H1 (cell line): ENCODE data around the gene COL5A1. TPM values are rescaled to one million over a fixed set of nuclear protein-coding genes. Genes with fewer than 3 reads are reported as not detected.

ENCODE experiments used
- CTCF ChIA-PET: fragments of 300-600 bp; sonication (Branson Sonifier 250); formaldehyde crosslinking; loops from one replicate; lab custom pipeline; 2021; ENCODE audit not compliant: partially characterized antibody; lab: Charles Lee
- POLR2A ChIA-PET: fragments of 300-600 bp; sonication (Branson Sonifier 250); formaldehyde crosslinking; loops from one replicate; lab custom pipeline; 2021; ENCODE audit warnings: inconsistent platforms; ENCODE audit not compliant: partially characterized antibody; lab: Charles Lee
- DNase-seq, 2 experiments: peaks; one replicate each; pipeline versions ENCODE4 v3.0.0 to v3.0.0-alpha.2; 2010 to 2022; ENCODE audit warnings: low spot score in 2 of 2, low read depth in 1 of 2, mixed read lengths in 1 of 2
- FAIRE-seq: peaks from 2 replicates; lab custom pipeline; 2011; peaks lifted over from hg19 to GRCh38; lab: Jason Lieb, UNC
- H2AFZ ChIP-seq: 2 replicates; pipeline ENCODE4 v1.8.1; 2012; ENCODE audit warnings: low read length, inconsistent platforms
- H2AK5ac ChIP-seq: 2 replicates; pipeline ENCODE4 v1.6.1; 2013; ENCODE audit warnings: low read depth, low read length
- H2BK120ac ChIP-seq: replicated peaks from 2 replicates; pipeline ENCODE3; 2013; ENCODE audit warnings: low read depth, low read length, inconsistent platforms
- H2BK12ac ChIP-seq: 2 replicates; pipeline ENCODE4 v1.6.1; 2013; ENCODE audit warnings: low read depth, low read length
- H2BK15ac ChIP-seq: 2 replicates; pipeline ENCODE4 v1.6.1; 2013; ENCODE audit warnings: low read length
- H2BK20ac ChIP-seq: 2 replicates; pipeline ENCODE4 v1.6.1; 2013; ENCODE audit warnings: low read length
- H2BK5ac ChIP-seq: 2 replicates; pipeline ENCODE4 v1.6.1; 2013; ENCODE audit warnings: low read depth, low read length
- H3K14ac ChIP-seq: 2 replicates; pipeline ENCODE4 v1.6.1; 2013; ENCODE audit warnings: inconsistent platforms; ENCODE audit not compliant: insufficient read length
- H3K18ac ChIP-seq: 2 replicates; pipeline ENCODE4 v1.6.1; 2013; ENCODE audit warnings: low read length; ENCODE audit errors: extremely low read depth
- H3K23ac ChIP-seq: 2 replicates; pipeline ENCODE4 v1.6.1; 2013; ENCODE audit warnings: inconsistent platforms; ENCODE audit not compliant: insufficient read length
- H3K23me2 ChIP-seq: 2 replicates; pipeline ENCODE4 v1.6.1; 2013; ENCODE audit warnings: low read depth, low read length
- H3K27ac ChIP-seq: 2 replicates; pipeline ENCODE4 v1.6.1; 2011; ENCODE audit warnings: low read depth, low read length, inconsistent platforms
- H3K27me3 ChIP-seq, 4 experiments: replicated peaks in 1 of 4; 1 replicate in 1 of 4; 2 replicates in 3 of 4; pipeline versions ENCODE4 v1.6.1 to v1.8.1; 2011 to 2013; ENCODE audit warnings: low read length in 3 of 4, mild to moderate bottlenecking in 3 of 4, inconsistent platforms in 2 of 4, mixed read lengths in 2 of 4, moderate library complexity in 1 of 4; ENCODE audit not compliant: control insufficient read depth in 3 of 4, insufficient read depth in 3 of 4; ENCODE audit errors: extremely low read depth in 1 of 4
- H3K36me3 ChIP-seq, 4 experiments: 2 replicates each; pipeline versions ENCODE4 v1.6.1 to v1.8.1; 2011 to 2013; ENCODE audit warnings: mild to moderate bottlenecking in 4 of 4, low read length in 3 of 4, moderate library complexity in 2 of 4, control low read depth in 1 of 4, inconsistent platforms in 1 of 4; ENCODE audit not compliant: insufficient read depth in 4 of 4, control insufficient read depth in 2 of 4
- H3K4ac ChIP-seq: replicated peaks from 2 replicates; pipeline ENCODE3; 2013; ENCODE audit warnings: low read length, low read depth, mixed read lengths, inconsistent platforms; ENCODE audit not compliant: insufficient read length
- H3K4me1 ChIP-seq, 4 experiments: replicated peaks in 1 of 4; 1 replicate in 1 of 4; 2 replicates in 3 of 4; pipeline versions ENCODE4 v1.6.1 to v1.8.1; 2011 to 2013; ENCODE audit warnings: low read length in 3 of 4, inconsistent platforms in 2 of 4, mixed read lengths in 1 of 4; ENCODE audit not compliant: insufficient read depth in 4 of 4, control insufficient read depth in 3 of 4
- H3K4me2 ChIP-seq, 2 experiments: 2 replicates each; pipeline versions ENCODE4 v1.6.1 to v1.8.1; 2011 to 2013; ENCODE audit warnings: low read depth in 2 of 2, low read length in 2 of 2, control low read depth in 1 of 2, inconsistent platforms in 1 of 2, mild to moderate bottlenecking in 1 of 2; ENCODE audit not compliant: insufficient read depth in 1 of 2
- H3K4me3 ChIP-seq, 4 experiments: fragments of 200-600, 300-600 bp in 1 of 4; sonication (generic), shearing (Covaris generic), sonication (Bioruptor Twin) in 1 of 4; 2 replicates each; pipeline versions ENCODE4 v1.5.1 to v1.8.1; 2011 to 2016; ENCODE audit warnings: low read length in 4 of 4, low read depth in 3 of 4, control low read depth in 2 of 4, inconsistent platforms in 2 of 4, mild to moderate bottlenecking in 2 of 4, mixed read lengths in 1 of 4, moderate library complexity in 1 of 4; ENCODE audit not compliant: insufficient read depth in 2 of 4; ENCODE audit errors: extremely low read depth in 1 of 4
- H3K56ac ChIP-seq: replicated peaks from 2 replicates; pipeline ENCODE3; 2013; ENCODE audit warnings: low read depth, mild to moderate bottlenecking, mixed read lengths, low read length, inconsistent platforms; ENCODE audit not compliant: insufficient read length
- H3K79me1 ChIP-seq: 2 replicates; pipeline ENCODE4 v1.6.1; 2013; ENCODE audit warnings: low read depth, low read length, control low read depth
- H3K79me2 ChIP-seq, 2 experiments: 2 replicates each; pipeline versions ENCODE4 v1.6.1 to v1.8.1; 2012 to 2013; ENCODE audit warnings: low read length in 2 of 2, mild to moderate bottlenecking in 2 of 2, inconsistent platforms in 1 of 2; ENCODE audit not compliant: insufficient read depth in 2 of 2, control insufficient read depth in 1 of 2
- H3K9ac ChIP-seq, 4 experiments: replicated peaks in 1 of 4; 1 replicate in 1 of 4; 2 replicates in 3 of 4; pipeline versions ENCODE4 v1.6.1 to v1.8.1; 2011 to 2013; ENCODE audit warnings: low read depth in 3 of 4, low read length in 3 of 4, control low read depth in 2 of 4, mild to moderate bottlenecking in 2 of 4, moderate library complexity in 2 of 4, inconsistent platforms in 1 of 4; ENCODE audit errors: extremely low read depth in 1 of 4
- H3K9me3 ChIP-seq, 2 experiments: 2 replicates each; pipeline versions ENCODE4 v1.6.1 to v1.8.1; 2012 to 2013; ENCODE audit warnings: mild to moderate bottlenecking in 2 of 2, moderate library complexity in 2 of 2, control low read depth in 1 of 2, inconsistent platforms in 1 of 2, low read depth in 1 of 2, low read length in 1 of 2, mixed read lengths in 1 of 2; ENCODE audit not compliant: insufficient read depth in 2 of 2
- H4K20me1 ChIP-seq, 2 experiments: replicated peaks in 1 of 2; 2 replicates each; pipeline versions ENCODE3 to v1.8.1; 2011 to 2013; ENCODE audit warnings: inconsistent platforms in 2 of 2, low read length in 2 of 2, mild to moderate bottlenecking in 1 of 2; ENCODE audit not compliant: insufficient read depth in 2 of 2, control insufficient read depth in 1 of 2
- H4K5ac ChIP-seq: 2 replicates; pipeline ENCODE4 v1.6.1; 2013; ENCODE audit warnings: low read length, low read depth, mixed read lengths, inconsistent platforms; ENCODE audit not compliant: insufficient read length
- H4K8ac ChIP-seq: 2 replicates; pipeline ENCODE4 v1.8.0; 2013; ENCODE audit warnings: mild to moderate bottlenecking, moderate library complexity, low read length, inconsistent platforms; ENCODE audit not compliant: insufficient read depth; ENCODE audit errors: extremely low read depth
- H4K91ac ChIP-seq: replicated peaks from 2 replicates; pipeline ENCODE3; 2013; ENCODE audit warnings: low read length, mixed read lengths, inconsistent platforms; ENCODE audit not compliant: insufficient read length
- BCL11A ChIP-seq, 2 experiments: IDR thresholded peaks; one replicate each; pipeline ENCODE4 v1.6.1; 2011; ENCODE audit warnings: low read depth in 2 of 2, low read length in 2 of 2, mild to moderate bottlenecking in 2 of 2
- BRCA1 ChIP-seq: IDR thresholded peaks from 2 replicates; pipeline ENCODE4 v1.6.1; 2012; ENCODE audit warnings: low read depth, low read length, improper control_type of control experiment
- CEBPB ChIP-seq: IDR thresholded peaks from 2 replicates; pipeline ENCODE4 v1.6.1; 2012; ENCODE audit warnings: low read depth, low read length
- CREB1 ChIP-seq: IDR thresholded peaks from 2 replicates; pipeline ENCODE4 v1.6.1; 2012; ENCODE audit warnings: inconsistent platforms
- HDAC2 ChIP-seq, 2 experiments: fragments of 300-600 bp in 1 of 2; sonication (generic) in 1 of 2; IDR thresholded peaks; 2 replicates each; pipeline ENCODE4 v1.6.1; 2011 to 2012; ENCODE audit warnings: low read depth in 2 of 2, low read length in 2 of 2, mild to moderate bottlenecking in 2 of 2, moderate library complexity in 2 of 2, borderline replicate concordance in 1 of 2, inconsistent platforms in 1 of 2
- MAFK ChIP-seq: IDR thresholded peaks from 2 replicates; pipeline ENCODE4 v1.6.1; 2012; ENCODE audit warnings: low read depth, mild to moderate bottlenecking, improper control_type of control experiment, low read length
- NRF1 ChIP-seq: IDR thresholded peaks from 2 replicates; pipeline ENCODE4 v1.6.1; 2011; ENCODE audit warnings: mild to moderate bottlenecking, low read depth, low read length, improper control_type of control experiment
- RFX5 ChIP-seq: IDR thresholded peaks from 2 replicates; pipeline ENCODE4 v1.6.1; 2011; ENCODE audit warnings: low read depth, low read length, improper control_type of control experiment, borderline replicate concordance
- RNF2 ChIP-seq: fragments of 200-900, 300-1000 bp; sonication (generic); IDR thresholded peaks from 2 replicates; pipeline ENCODE4 v1.7.1; 2016; ENCODE audit warnings: borderline replicate concordance, low read depth, mild to moderate bottlenecking, antibody characterized with exemption, low read length; ENCODE audit not compliant: poor library complexity, severe bottlenecking; ENCODE audit errors: missing control alignments
- SIRT6 ChIP-seq: IDR thresholded peaks from one replicate; pipeline ENCODE4 v1.7.1; 2012; ENCODE audit warnings: low read length, inconsistent platforms
- SIX5 ChIP-seq: IDR thresholded peaks from 2 replicates; pipeline ENCODE4 v1.6.1; 2011; ENCODE audit warnings: mild to moderate bottlenecking, low read depth, low read length
- WGBS, 2 experiments: shearing (Covaris generic) in 1 of 2; methylation state at CpG; one replicate each; pipeline versions ENCODE4 v1.1.6 to v1.1.7; 2013 to 2015; ENCODE audit warnings: low lambda C conversion rate in 2 of 2, mixed read lengths in 2 of 2, inconsistent platforms in 1 of 2, low coverage in 1 of 2, missing lambda C conversion rate in 1 of 2; ENCODE audit not compliant: insufficient replicate concordance in 2 of 2, insufficient coverage in 1 of 2, insufficient read length in 1 of 2; ENCODE audit errors: extremely low coverage in 1 of 2, missing lambda C conversion rate in 1 of 2; 5-methylcytosine and 5-hydroxymethylcytosine counted together
- polyA plus RNA-seq, 7 experiments: library from polyadenylated mRNA; depleted of rRNA in 3 of 7; stranded (reverse) in 5 of 7; unstranded in 2 of 7; fragments of >200 nt in 5 of 7; fragments of 200-250 nt in 2 of 7; gene quantifications; 1 replicate in 5 of 7; 2 replicates in 1 of 7; 4 replicates in 1 of 7; pipeline versions ENCODE4 v1.2.1 to v1.2.3, GENCODE V29; 2011 to 2013; ENCODE audit warnings: missing spikeins in 2 of 7, mixed read lengths in 2 of 7
- total RNA-seq: library from RNA; stranded (reverse); fragmentation: NEBNext Ultra II Directional; extraction: Animal tissue kit (Norgen Biotek cat#: 25700); gene quantifications from 2 replicates; pipeline ENCODE4 v1.2.1, GENCODE V29; 2021
- TF ChIP-seq, protein P1 (sequence below), 3 experiments: IDR thresholded peaks; 1 replicate in 2 of 3; 2 replicates in 1 of 3; pipeline versions ENCODE4 v1.5.1 to v1.6.1; 2011; ENCODE audit warnings: low read length in 3 of 3, mild to moderate bottlenecking in 3 of 3, inconsistent platforms in 2 of 3, low read depth in 1 of 3, moderate library complexity in 1 of 3; ENCODE audit not compliant: insufficient read depth in 1 of 3; ENCODE audit errors: control extremely low read depth in 1 of 3

COL5A1 gene
- total and polyA plus RNA-seq, 2 of the 8 experiments (the other 6 are each of a cell fraction or from before 2014, with no cell fraction given): 3.8 to 12.0 TPM

DNA sequence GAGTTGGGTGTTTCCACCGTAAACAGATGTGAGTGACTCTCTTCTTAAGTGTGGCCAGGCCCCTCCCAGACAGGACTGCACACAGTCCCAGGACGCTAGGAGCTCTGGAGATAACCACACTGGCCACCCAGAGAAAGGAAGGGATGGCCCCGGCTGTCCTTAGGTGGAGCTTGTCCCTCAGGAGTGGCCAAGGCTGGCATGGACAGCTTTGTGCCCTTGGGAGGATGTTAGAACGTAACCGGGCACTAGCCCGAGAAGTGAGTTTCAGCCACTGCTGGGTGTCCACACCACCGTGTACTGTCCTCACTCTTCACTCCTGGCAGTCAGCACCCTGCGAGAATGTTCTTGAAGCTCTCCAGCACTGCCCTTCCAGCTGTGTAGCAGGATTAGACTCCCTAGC is 203.2 kb downstream of the COL5A1 start:
- POLR2A ChIA-PET: no interaction called here
- no peak for TF ChIP-seq RNF2
- TF ChIP-seq BCL11A (IDR thresholded peaks at IDR 0.05; ENCODE audit: low read depth in 2 of 2, low read length in 2 of 2): no peak
- no peak for TF ChIP-seq RFX5
- no peak for TF ChIP-seq SIRT6
- TF ChIP-seq CREB1: no peak
- no peak for TF ChIP-seq SIX5
- TF ChIP-seq NRF1: no peak
- no peak for TF ChIP-seq HDAC2 (IDR thresholded peaks at IDR 0.05; ENCODE audit: borderline replicate concordance in 1 of 2, low read depth in 2 of 2, low read length in 2 of 2)
- TF ChIP-seq MAFK: no peak
- TF ChIP-seq, protein P1, sequence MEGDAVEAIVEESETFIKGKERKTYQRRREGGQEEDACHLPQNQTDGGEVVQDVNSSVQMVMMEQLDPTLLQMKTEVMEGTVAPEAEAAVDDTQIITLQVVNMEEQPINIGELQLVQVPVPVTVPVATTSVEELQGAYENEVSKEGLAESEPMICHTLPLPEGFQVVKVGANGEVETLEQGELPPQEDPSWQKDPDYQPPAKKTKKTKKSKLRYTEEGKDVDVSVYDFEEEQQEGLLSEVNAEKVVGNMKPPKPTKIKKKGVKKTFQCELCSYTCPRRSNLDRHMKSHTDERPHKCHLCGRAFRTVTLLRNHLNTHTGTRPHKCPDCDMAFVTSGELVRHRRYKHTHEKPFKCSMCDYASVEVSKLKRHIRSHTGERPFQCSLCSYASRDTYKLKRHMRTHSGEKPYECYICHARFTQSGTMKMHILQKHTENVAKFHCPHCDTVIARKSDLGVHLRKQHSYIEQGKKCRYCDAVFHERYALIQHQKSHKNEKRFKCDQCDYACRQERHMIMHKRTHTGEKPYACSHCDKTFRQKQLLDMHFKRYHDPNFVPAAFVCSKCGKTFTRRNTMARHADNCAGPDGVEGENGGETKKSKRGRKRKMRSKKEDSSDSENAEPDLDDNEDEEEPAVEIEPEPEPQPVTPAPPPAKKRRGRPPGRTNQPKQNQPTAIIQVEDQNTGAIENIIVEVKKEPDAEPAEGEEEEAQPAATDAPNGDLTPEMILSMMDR (IDR thresholded peaks at IDR 0.05; ENCODE audit: control extremely low read depth in 1 of 3, insufficient read depth in 1 of 3, low read depth in 1 of 3, low read length in 3 of 3): no peak
- no peak for TF ChIP-seq CEBPB
- TF ChIP-seq BRCA1: no peak

More for the DNA sequence above, 203.2 kb downstream of the COL5A1 start:
- H4K91ac ChIP-seq: no peak overlapping the region
- H3K23me2 ChIP-seq: peaks cover 8% of the 10 kb centered on the region; the same call in 1 of the 2 replicates
- H2BK20ac ChIP-seq: no peak overlapping the region
- H2BK5ac ChIP-seq: no peak overlapping the region
- no peaks in the 10 kb centered on the region for H3K79me2 ChIP-seq
- H3K9me3 ChIP-seq: peaks cover 0 to 17% of the 10 kb centered on the region in 2 experiments; a peak in 1 of 4 replicates
- no peak overlapping the region for H3K4me2 ChIP-seq
- H3K27me3 ChIP-seq: no peaks in the 10 kb centered on the region
- peaks cover 0 to 4% of the 10 kb centered on the region in 2 experiments for H4K20me1 ChIP-seq
- no peak overlapping the region for H4K8ac ChIP-seq
- H3K4me3 ChIP-seq: no peak overlapping the region
- H3K27ac ChIP-seq: no peak overlapping the region
- H3K18ac ChIP-seq: no peak overlapping the region
- H2AFZ ChIP-seq: no peak overlapping the region
- H2AK5ac ChIP-seq: no peak overlapping the region
- CTCF ChIA-PET: interaction anchor here (1.0 to 1.2 kb wide), 4 partner anchors 9 to 155 kb away, joined by 3 read pairs; no protein-coding TSS in a partner anchor
- H2BK120ac ChIP-seq: no peak overlapping the region
- FAIRE-seq (no peak), DNase-seq (no peak)
- H2BK12ac ChIP-seq: no peak overlapping the region
- H3K79me1 ChIP-seq: no peaks in the 10 kb centered on the region
- H2BK15ac ChIP-seq: no peak overlapping the region
- no peaks in the 10 kb centered on the region for H3K4me1 ChIP-seq
- H3K56ac ChIP-seq: no peak overlapping the region
- H3K9ac ChIP-seq: no peak overlapping the region
- H3K36me3 ChIP-seq: no peaks in the 10 kb centered on the region; a peak in 1 of 8 replicates
- 84% methylated on average over 8 of the region's 8 CpGs; no CpG with 5 or more reads in 1 of the 2 experiments for WGBS, 2 experiments
- H3K4ac ChIP-seq: no peak overlapping the region
- no peak overlapping the region for H4K5ac ChIP-seq
- no peak overlapping the region for H3K23ac ChIP-seq
- no peak overlapping the region for H3K14ac ChIP-seq
